CD14-positive monocyte (primary cell): Measurements from ENCODE around the gene ERF. TPM values are rescaled to one million over a fixed set of nuclear protein-coding genes. Genes with fewer than 3 reads are reported as not detected.
A peak's percentile ranks its signal among the peaks of the same experiment; 100 is the strongest.
"Not testable (repeated sequence)": the region's sequence is repeated elsewhere in the genome, so short reads cannot be mapped to it uniquely, and the experiment has no call there.

Experiments
- DNase-seq, 3 donors: peaks; one replicate each; pipeline ENCODE4 v3.0.0-alpha.2; 2011 to 2022
- H2AFZ ChIP-seq: 2 replicates; pipeline ENCODE4 v1.6.0; 2012; ENCODE audit warnings: mild to moderate bottlenecking, low read depth, low read length, inconsistent platforms; ENCODE audit not compliant: insufficient read depth, poor library complexity, severe bottlenecking
- H3K27ac ChIP-seq, 2 donors: 1 replicate in 1 of 2; 2 replicates in 1 of 2; pipeline ENCODE4 v1.5.1; 2012 to 2013; ENCODE audit warnings: low read length in 2 of 2, control low read depth in 1 of 2, inconsistent platforms in 1 of 2, low read depth in 1 of 2, mild to moderate bottlenecking in 1 of 2
- H3K27me3 ChIP-seq, 2 donors: one replicate each; pipeline versions ENCODE4 v1.6.0 to v1.6.1; 2011 to 2013; ENCODE audit warnings: low read length in 2 of 2; ENCODE audit not compliant: control insufficient read depth in 2 of 2, insufficient read depth in 2 of 2
- H3K36me3 ChIP-seq, 2 donors: replicated peaks in 1 of 2; 1 replicate in 1 of 2; 2 replicates in 1 of 2; pipeline versions ENCODE4 v1.5.1 to v1.6.1; 2012 to 2013; ENCODE audit warnings: low read length in 2 of 2, control low read depth in 1 of 2, inconsistent platforms in 1 of 2, mild to moderate bottlenecking in 1 of 2; ENCODE audit not compliant: insufficient read depth in 2 of 2, control insufficient read depth in 1 of 2
- H3K4me1 ChIP-seq, 2 donors: 1 replicate in 1 of 2; 2 replicates in 1 of 2; pipeline versions ENCODE4 v1.5.1 to v1.6.1; 2012 to 2013; ENCODE audit warnings: low read length in 2 of 2, control low read depth in 1 of 2, inconsistent platforms in 1 of 2, mild to moderate bottlenecking in 1 of 2, moderate library complexity in 1 of 2; ENCODE audit not compliant: insufficient read depth in 2 of 2, control insufficient read depth in 1 of 2
- H3K4me2 ChIP-seq: replicated peaks from 2 replicates; pipeline ENCODE3; 2012; ENCODE audit warnings: low read length, moderate library complexity, mild to moderate bottlenecking; ENCODE audit not compliant: poor library complexity, severe bottlenecking; ENCODE audit errors: extremely low read depth
- H3K4me3 ChIP-seq, 3 experiments: fragments of 200-600 bp in 1 of 3; sonication (generic) in 1 of 3; replicated peaks in 1 of 3; 1 replicate in 2 of 3; 2 replicates in 1 of 3; pipeline ENCODE4 v1.5.1; 2011 to 2013; ENCODE audit warnings: low read length in 3 of 3, mild to moderate bottlenecking in 3 of 3, control low read depth in 2 of 3, low read depth in 2 of 3, inconsistent platforms in 1 of 3, moderate library complexity in 1 of 3
- H3K79me2 ChIP-seq: 2 replicates; pipeline ENCODE4 v1.6.0; 2012; ENCODE audit warnings: mild to moderate bottlenecking, control low read depth, inconsistent platforms, low read length, moderate library complexity; ENCODE audit not compliant: insufficient read depth
- H3K9ac ChIP-seq: 2 replicates; pipeline ENCODE4 v1.6.0; 2017; ENCODE audit warnings: low read length, mild to moderate bottlenecking; ENCODE audit not compliant: insufficient read depth, poor library complexity, severe bottlenecking
- H3K9me3 ChIP-seq, 2 donors: replicated peaks in 1 of 2; 1 replicate in 1 of 2; 2 replicates in 1 of 2; pipeline versions ENCODE4 v1.5.1 to v1.6.1; 2012 to 2013; ENCODE audit warnings: low read length in 2 of 2, control low read depth in 1 of 2; ENCODE audit not compliant: control insufficient read depth in 1 of 2, insufficient read depth in 1 of 2
- H4K20me1 ChIP-seq: 2 replicates; pipeline ENCODE4 v1.6.0; 2012; ENCODE audit warnings: mild to moderate bottlenecking, low read length, control low read depth, moderate library complexity; ENCODE audit not compliant: insufficient read depth
- H3K27ac Mint-ChIP-seq, 7 donors: one replicate each; pipeline ENCODE4 v1.8.0; 2020; ENCODE audit warnings: mild to moderate bottlenecking in 7 of 7, mixed read lengths in 7 of 7, moderate library complexity in 6 of 7, inconsistent platforms in 2 of 7
- H3K27me3 Mint-ChIP-seq, 3 donors: one replicate each; pipeline ENCODE4 v1.8.0; 2021 to 2022; ENCODE audit warnings: low read depth in 3 of 3, mild to moderate bottlenecking in 3 of 3, mixed read lengths in 3 of 3, moderate library complexity in 3 of 3, inconsistent platforms in 1 of 3
- H3K36me3 Mint-ChIP-seq, 2 donors: one replicate each; pipeline ENCODE4 v1.8.0; 2020; ENCODE audit warnings: mixed read lengths in 2 of 2, inconsistent platforms in 1 of 2, mild to moderate bottlenecking in 1 of 2
- H3K4me1 Mint-ChIP-seq: one replicate; pipeline ENCODE4 v1.8.0; 2020; ENCODE audit warnings: mild to moderate bottlenecking, mixed read lengths
- H3K4me3 Mint-ChIP-seq, 2 donors: one replicate each; pipeline ENCODE4 v1.8.0; 2020; ENCODE audit warnings: mild to moderate bottlenecking in 2 of 2, mixed read lengths in 2 of 2, moderate library complexity in 1 of 2
- H3K9me3 Mint-ChIP-seq, 7 donors: one replicate each; pipeline ENCODE4 v1.8.0; 2020 to 2022; ENCODE audit warnings: mixed read lengths in 7 of 7, mild to moderate bottlenecking in 6 of 7, moderate library complexity in 6 of 7, inconsistent platforms in 2 of 7
- CTCF ChIP-seq: fragments of 200-600 bp; IDR thresholded peaks from one replicate; pipeline ENCODE4 v1.8.0; 2022; ENCODE audit warnings: antibody characterized with exemption, mild to moderate bottlenecking
- WGBS: methylation state at CpG from one replicate; pipeline ENCODE4 v1.1.5; 2013; ENCODE audit warnings: missing lambda C conversion rate; ENCODE audit not compliant: insufficient coverage; 5-methylcytosine and 5-hydroxymethylcytosine counted together
- intact Hi-C, 2 donors: fragments of 100-400 bp; cut with micrococcal nuclease; formaldehyde crosslinking; loops; one replicate each; pipeline versions ENCODE4 v1.15.0 to v1.15.1; 2023
- polyA plus RNA-seq, 3 donors: library from polyadenylated mRNA; depleted of rRNA in 1 of 3; unstranded in 2 of 3; stranded (reverse) in 1 of 3; fragments of 300-500 nt in 2 of 3; fragments of >200 nt in 1 of 3; fragmentation: Illumina TruSeq in 2 of 3; gene quantifications; 1 replicate in 2 of 3; 2 replicates in 1 of 3; pipeline ENCODE4 v1.2.3, GENCODE V29; 2012 to 2021

The ERF gene
- polyA plus RNA-seq, 3 donors: 2.3 to 42.6 (median 3.4) TPM

GRCh38 chr19:42261763-42262162, 6.8 kb upstream of the ERF start:
- Histone ChIP-seq H3K27me3 (peaks cover 0 to 7% of the 10 kb centered on the region in 2 donors), H3K27ac (no peak overlapping the region), H3K4me2 (no peak overlapping the region), H3K9ac (no peak overlapping the region), H3K9me3 (no peaks in the 10 kb centered on the region), H3K36me3 (no peaks in the 10 kb centered on the region), H2AFZ (no peak overlapping the region), H3K4me3 (no peak overlapping the region), H3K79me2 (no peaks in the 10 kb centered on the region), H3K4me1 (no peaks in the 10 kb centered on the region), H4K20me1 (no peaks in the 10 kb centered on the region)
- no peak for TF ChIP-seq CTCF
- Mint-ChIP-seq H3K9me3 (peaks cover 0 to 2% (median 0%) of the 10 kb centered on the region in 7 donors), H3K4me3 (no peak overlapping the region), H3K27ac (no peak overlapping the region), H3K27me3 (peaks cover 14 to 31% (median 18%) of the 10 kb centered on the region in 3 donors), H3K4me1 (peaks cover 1% of the 10 kb centered on the region), H3K36me3 (peaks cover under 1% of the 10 kb centered on the region in 2 donors)
- no CpG with 5 or more reads among the region's 3 CpGs for WGBS
- intact Hi-C loops: no loop called here
- DNase-seq: no peak

DNA sequence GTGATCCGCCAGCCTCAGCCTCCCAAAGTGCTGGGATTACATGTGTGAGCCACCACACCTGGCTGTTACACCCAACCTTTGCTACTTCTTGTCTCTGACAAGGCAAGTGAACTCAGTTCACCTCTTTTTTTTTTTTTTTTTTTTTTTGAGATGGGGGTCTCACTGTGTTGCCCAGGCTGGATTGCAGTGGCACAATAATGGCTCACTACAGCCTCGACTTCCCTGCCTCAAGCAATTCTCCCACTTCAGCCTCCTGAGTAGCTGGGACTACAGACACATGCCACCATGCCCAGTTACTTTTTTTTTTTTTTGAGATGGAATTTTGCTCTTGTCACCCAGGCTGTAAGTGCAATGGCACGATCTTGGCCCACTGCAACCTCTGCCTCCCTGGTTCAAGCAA, 2.9 kb upstream of the ERF start:
- H2AFZ ChIP-seq: not testable (repeated sequence)

More for the DNA sequence above, 2.9 kb upstream of the ERF start:
- H3K9me3 ChIP-seq, H3K27ac ChIP-seq, intact Hi-C loops, H3K9me3 Mint-ChIP-seq, H3K27ac Mint-ChIP-seq, DNase-seq, H3K36me3 ChIP-seq, H3K4me3 ChIP-seq, H3K36me3 Mint-ChIP-seq, H3K9ac ChIP-seq, H3K4me2 ChIP-seq: not testable (repeated sequence)
- peaks cover 19% of the 10 kb centered on the region for H3K79me2 ChIP-seq
- peaks cover 11% of the 10 kb centered on the region for H4K20me1 ChIP-seq
- H3K4me3 Mint-ChIP-seq: peak overlapping the region in 1 of 2 donors; percentile 35
- H3K4me1 ChIP-seq: peaks cover 18 to 22% of the 10 kb centered on the region in 2 donors
- WGBS: 100% methylated on average over 2 of the region's 3 CpGs
- H3K4me1 Mint-ChIP-seq: peaks cover 16% of the 10 kb centered on the region
- peaks cover 20 to 44% (median 27%) of the 10 kb centered on the region in 3 donors for H3K27me3 Mint-ChIP-seq
- H3K27me3 ChIP-seq: peaks cover 3 to 14% of the 10 kb centered on the region in 2 donors
